Measurements from ENCODE around the gene RBP4.

The RBP4 gene

DNA sequence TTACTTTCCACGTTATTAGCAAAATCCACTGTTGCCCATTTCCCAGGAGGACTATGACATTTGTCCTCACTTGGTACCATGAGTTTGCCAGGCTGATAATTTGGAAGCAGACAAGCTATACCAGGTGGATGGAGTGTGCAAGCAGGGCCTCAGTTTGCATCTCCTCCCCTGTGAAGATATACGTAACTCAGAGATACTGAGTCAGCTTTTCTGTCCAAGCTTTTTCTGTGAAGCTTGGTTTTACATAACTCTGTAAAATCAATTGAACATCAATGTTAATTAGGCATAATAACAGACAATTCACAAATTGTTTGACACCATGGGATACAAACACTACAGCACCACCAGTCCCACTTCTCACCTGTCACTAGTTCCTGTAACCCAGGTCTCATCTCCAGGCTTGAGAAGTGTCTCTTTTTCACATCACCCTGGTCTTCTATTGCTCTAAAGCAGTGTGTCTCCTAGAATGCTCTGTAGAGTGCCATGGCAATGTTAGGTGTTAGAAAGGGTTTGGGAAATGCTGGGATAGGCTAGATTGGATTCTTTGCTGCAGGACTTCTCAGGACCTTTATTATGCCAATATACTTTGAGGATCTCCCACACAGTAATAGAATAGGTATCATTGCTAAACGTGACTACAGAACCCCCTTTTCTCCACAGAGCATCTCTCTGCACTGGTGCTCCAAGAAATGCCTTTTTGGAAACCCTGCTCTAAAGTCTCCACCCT, 20.9 kb downstream of the RBP4 start:
- H3K36me3 ChIP-seq: no peaks in the 10 kb centered on the region
- no peak overlapping the region for H3K4me3 ChIP-seq (ENCODE audit: low read depth in 1 of 2, low read length in 1 of 2)
- H3K27me3 ChIP-seq: no peaks in the 10 kb centered on the region
- no peaks in the 10 kb centered on the region for H3K4me1 ChIP-seq (ENCODE audit: control insufficient read depth in 1 of 2, insufficient read depth in 1 of 2, low read depth in 1 of 2, low read length in 1 of 2)
- H3K9me3 ChIP-seq: no peaks in the 10 kb centered on the region
- H3K27ac ChIP-seq: no peak overlapping the region
- TF ChIP-seq, protein P1, sequence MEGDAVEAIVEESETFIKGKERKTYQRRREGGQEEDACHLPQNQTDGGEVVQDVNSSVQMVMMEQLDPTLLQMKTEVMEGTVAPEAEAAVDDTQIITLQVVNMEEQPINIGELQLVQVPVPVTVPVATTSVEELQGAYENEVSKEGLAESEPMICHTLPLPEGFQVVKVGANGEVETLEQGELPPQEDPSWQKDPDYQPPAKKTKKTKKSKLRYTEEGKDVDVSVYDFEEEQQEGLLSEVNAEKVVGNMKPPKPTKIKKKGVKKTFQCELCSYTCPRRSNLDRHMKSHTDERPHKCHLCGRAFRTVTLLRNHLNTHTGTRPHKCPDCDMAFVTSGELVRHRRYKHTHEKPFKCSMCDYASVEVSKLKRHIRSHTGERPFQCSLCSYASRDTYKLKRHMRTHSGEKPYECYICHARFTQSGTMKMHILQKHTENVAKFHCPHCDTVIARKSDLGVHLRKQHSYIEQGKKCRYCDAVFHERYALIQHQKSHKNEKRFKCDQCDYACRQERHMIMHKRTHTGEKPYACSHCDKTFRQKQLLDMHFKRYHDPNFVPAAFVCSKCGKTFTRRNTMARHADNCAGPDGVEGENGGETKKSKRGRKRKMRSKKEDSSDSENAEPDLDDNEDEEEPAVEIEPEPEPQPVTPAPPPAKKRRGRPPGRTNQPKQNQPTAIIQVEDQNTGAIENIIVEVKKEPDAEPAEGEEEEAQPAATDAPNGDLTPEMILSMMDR (IDR thresholded peaks at IDR 0.05): no peak

DNA sequence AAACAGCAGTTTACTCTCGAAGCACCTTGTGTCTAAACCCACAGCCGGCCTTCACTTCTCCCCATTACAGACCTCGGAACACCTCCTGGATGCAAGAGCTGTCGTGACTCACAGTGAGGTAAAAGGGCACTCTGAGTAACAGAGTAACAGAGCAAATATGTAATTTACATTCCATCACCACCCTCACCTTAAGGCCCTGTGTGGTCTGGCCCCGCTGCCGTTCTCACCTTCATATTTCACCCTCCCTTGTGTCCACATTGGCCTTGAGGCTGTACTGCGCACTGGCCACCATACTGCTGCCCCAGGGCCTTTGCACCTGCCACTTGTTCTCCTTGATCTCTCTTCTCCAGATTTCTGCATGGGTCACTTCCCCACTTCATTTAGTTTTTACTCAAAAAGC, 21.9 kb downstream of the RBP4 start:
- Histone ChIP-seq H3K4me3 (ENCODE audit: low read depth in 1 of 2, low read length in 1 of 2) (no peak overlapping the region), H3K27ac (no peak overlapping the region), H3K27me3 (no peaks in the 10 kb centered on the region), H3K9me3 (no peaks in the 10 kb centered on the region), H3K4me1 (ENCODE audit: control insufficient read depth in 1 of 2, insufficient read depth in 1 of 2, low read depth in 1 of 2, low read length in 1 of 2) (no peaks in the 10 kb centered on the region), H3K36me3 (no peaks in the 10 kb centered on the region)
- TF ChIP-seq, protein P1 (IDR thresholded peaks at IDR 0.05): no peak

DNA sequence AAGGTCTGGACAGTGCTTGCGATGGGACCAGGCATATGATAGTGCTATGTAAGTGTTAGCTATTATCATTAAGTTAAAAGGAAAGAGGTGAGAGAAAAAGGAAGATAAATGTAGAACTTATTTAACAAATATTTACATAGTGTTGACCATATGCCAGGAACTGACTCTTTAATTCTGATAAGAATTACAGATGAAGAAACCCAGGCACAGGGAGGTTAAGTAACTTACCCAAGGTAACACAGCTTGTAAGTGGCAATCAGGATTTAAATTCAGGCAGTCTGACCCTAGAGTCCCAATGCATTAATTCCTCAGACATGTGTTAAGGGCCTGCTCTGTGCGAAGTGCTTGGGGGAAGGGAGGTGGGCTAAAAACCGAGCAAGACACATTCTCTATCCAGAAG, 23.5 kb downstream of the RBP4 start:
- no peaks in the 10 kb centered on the region for H3K9me3 ChIP-seq
- no peak overlapping the region for H3K27ac ChIP-seq
- no peaks in the 10 kb centered on the region for H3K36me3 ChIP-seq
- TF ChIP-seq, protein P1 (IDR thresholded peaks at IDR 0.05): no peak
- no peak overlapping the region for H3K4me3 ChIP-seq (ENCODE audit: low read depth in 1 of 2, low read length in 1 of 2)
- peaks cover 4 to 11% of the 10 kb centered on the region in 2 experiments for H3K4me1 ChIP-seq (ENCODE audit: control insufficient read depth in 1 of 2, insufficient read depth in 1 of 2, low read depth in 1 of 2, low read length in 1 of 2)
- H3K27me3 ChIP-seq: no peaks in the 10 kb centered on the region

DNA sequence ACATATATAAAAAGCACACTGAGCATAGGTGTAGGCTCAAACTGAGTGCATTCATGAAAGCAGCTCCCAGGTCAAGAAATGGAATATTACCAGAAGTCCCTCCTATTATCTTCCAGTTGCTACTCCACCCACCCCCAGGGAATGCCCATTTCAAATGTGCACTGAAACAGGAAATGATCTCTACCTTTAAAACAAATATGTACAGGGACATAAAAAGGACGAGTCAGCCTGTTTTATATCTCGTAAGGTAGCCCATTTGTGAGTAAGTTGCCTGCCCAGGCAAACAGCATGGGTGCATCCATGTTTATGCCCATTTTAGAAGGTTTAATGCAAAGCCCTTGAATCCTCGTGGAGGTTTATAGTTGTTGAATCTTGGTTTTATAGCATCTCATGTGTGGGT, 24.1 kb downstream of the RBP4 start:
- Histone ChIP-seq H3K27me3 (no peaks in the 10 kb centered on the region), H3K36me3 (no peaks in the 10 kb centered on the region), H3K4me1 (ENCODE audit: control insufficient read depth in 1 of 2, insufficient read depth in 1 of 2, low read depth in 1 of 2, low read length in 1 of 2) (peaks cover 4 to 14% of the 10 kb centered on the region in 2 experiments), H3K27ac (no peak overlapping the region), H3K9me3 (no peaks in the 10 kb centered on the region), H3K4me3 (ENCODE audit: low read depth in 1 of 2, low read length in 1 of 2) (no peak overlapping the region)
- TF ChIP-seq, protein P1 (IDR thresholded peaks at IDR 0.05): no peak

DNA sequence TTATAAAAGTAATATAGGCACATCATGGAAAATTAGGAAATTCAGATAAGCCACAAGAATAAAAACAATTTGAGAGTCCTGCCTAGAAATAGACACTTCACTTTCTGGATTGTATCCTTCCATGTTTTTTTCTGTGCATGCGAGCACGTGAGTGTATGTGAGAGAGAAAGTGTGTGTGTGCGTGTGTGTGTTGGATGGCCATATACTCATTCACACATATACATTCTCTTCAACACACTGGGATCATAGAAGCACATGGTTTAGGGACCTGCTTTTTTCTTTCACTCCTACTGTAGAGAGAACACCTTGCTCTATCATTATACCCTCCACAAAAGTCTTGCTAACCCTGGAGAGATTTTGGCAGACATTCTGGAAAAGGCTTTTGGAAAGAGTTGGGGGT, 27.1 kb downstream of the RBP4 start:
- peaks cover 26% of the 10 kb centered on the region for H3K27me3 ChIP-seq
- H3K9me3 ChIP-seq: no peaks in the 10 kb centered on the region
- TF ChIP-seq, protein P1 (IDR thresholded peaks at IDR 0.05): no peak
- H3K27ac ChIP-seq: no peak overlapping the region
- H3K4me1 ChIP-seq (ENCODE audit: control insufficient read depth in 1 of 2, insufficient read depth in 1 of 2, low read depth in 1 of 2, low read length in 1 of 2): peaks cover 4 to 14% of the 10 kb centered on the region in 2 experiments
- H3K36me3 ChIP-seq: no peaks in the 10 kb centered on the region
- H3K4me3 ChIP-seq (ENCODE audit: low read depth in 1 of 2, low read length in 1 of 2): no peak overlapping the region
